HFFc6 (cell line): ENCODE data around the gene ONECUT2. TPM values are rescaled to one million over a fixed set of nuclear protein-coding genes. Genes with fewer than 3 reads are reported as not detected.

ENCODE experiments used
- DNase-seq: peaks from one replicate; pipeline ENCODE4 v3.0.0-alpha.2; 2018
- H3K27ac Mint-ChIP-seq: 2 replicates; pipeline ENCODE4 v1.8.0; 2020; ENCODE audit warnings: mild to moderate bottlenecking, mixed read lengths
- H3K27me3 Mint-ChIP-seq: 2 replicates; pipeline ENCODE4 v1.8.0; 2021; ENCODE audit warnings: mild to moderate bottlenecking, moderate library complexity, mixed read lengths; ENCODE audit not compliant: insufficient read depth
- H3K36me3 Mint-ChIP-seq: 2 replicates; pipeline ENCODE4 v1.8.0; 2021; ENCODE audit warnings: low read depth, mixed read lengths
- H3K4me1 Mint-ChIP-seq: 2 replicates; pipeline ENCODE4 v1.8.0; 2020; ENCODE audit warnings: low read depth, mixed read lengths
- H3K4me3 Mint-ChIP-seq: 2 replicates; pipeline ENCODE4 v1.8.0; 2020; ENCODE audit warnings: mild to moderate bottlenecking, moderate library complexity, mixed read lengths
- H3K9me3 Mint-ChIP-seq: 2 replicates; pipeline ENCODE4 v1.8.0; 2020; ENCODE audit warnings: mild to moderate bottlenecking, mixed read lengths
- total RNA-seq, 6 experiments: library from RNA; stranded (reverse); fragmentation: NEBNext Ultra II Directional; extraction: Animal tissue kit (Norgen Biotek cat#: 25700); gene quantifications; 2 replicates in 1 of 6; 3 replicates in 5 of 6; pipeline ENCODE4 v1.2.3, GENCODE V29; 2021
- TF ChIP-seq, protein P1 (sequence below): fragments of 200-600 bp; sonication (generic); IDR thresholded peaks from 2 replicates; pipeline ENCODE4 v1.5.0; 2021; ENCODE audit warnings: antibody characterized with exemption, mild to moderate bottlenecking

Gene ONECUT2
- total RNA-seq, 6 experiments from 2014 or later, result 0.10 to 0.40 (median 0.18) TPM

DNA sequence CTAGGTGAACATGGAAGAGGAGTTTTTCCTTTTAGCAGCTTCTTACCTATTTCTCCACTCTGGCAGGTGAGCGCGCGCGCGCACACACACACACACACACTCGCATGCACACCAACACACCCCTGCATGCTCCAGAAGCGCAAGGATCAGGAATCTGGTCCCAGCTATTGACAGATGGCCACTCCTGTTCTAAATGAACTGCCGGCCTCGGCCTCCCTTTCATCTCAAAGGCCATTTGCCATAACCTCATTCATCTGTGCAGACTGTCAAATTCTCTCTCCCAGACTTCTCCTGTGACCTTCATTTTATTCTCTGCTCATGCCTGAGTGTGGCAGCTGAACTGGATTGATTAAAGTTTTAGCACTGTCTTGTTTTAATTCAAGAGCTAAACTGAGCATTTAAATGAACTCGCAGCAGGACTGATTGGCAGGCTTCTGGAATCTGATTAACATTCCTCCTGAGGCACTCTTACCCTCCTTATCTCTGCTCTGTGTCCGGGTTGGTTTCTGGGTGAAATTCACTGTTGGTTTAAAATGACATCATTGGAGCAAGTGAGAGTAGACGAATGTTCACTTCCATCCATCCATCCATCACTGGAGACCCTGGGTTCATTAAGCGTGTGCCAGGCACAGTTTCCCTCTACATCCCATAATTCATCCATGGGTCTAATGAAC is 92.5 kb downstream of the ONECUT2 start:
- Mint-ChIP-seq H3K9me3 (peaks cover 3% of the 10 kb centered on the region; the same call in 1 of the 2 replicates), H3K27me3 (peaks cover 24% of the 10 kb centered on the region), H3K36me3 (no peaks in the 10 kb centered on the region), H3K27ac (no peak overlapping the region), H3K4me1 (peaks cover 2% of the 10 kb centered on the region), H3K4me3 (no peak overlapping the region)
- no peak for DNase-seq
- TF ChIP-seq, protein P1, sequence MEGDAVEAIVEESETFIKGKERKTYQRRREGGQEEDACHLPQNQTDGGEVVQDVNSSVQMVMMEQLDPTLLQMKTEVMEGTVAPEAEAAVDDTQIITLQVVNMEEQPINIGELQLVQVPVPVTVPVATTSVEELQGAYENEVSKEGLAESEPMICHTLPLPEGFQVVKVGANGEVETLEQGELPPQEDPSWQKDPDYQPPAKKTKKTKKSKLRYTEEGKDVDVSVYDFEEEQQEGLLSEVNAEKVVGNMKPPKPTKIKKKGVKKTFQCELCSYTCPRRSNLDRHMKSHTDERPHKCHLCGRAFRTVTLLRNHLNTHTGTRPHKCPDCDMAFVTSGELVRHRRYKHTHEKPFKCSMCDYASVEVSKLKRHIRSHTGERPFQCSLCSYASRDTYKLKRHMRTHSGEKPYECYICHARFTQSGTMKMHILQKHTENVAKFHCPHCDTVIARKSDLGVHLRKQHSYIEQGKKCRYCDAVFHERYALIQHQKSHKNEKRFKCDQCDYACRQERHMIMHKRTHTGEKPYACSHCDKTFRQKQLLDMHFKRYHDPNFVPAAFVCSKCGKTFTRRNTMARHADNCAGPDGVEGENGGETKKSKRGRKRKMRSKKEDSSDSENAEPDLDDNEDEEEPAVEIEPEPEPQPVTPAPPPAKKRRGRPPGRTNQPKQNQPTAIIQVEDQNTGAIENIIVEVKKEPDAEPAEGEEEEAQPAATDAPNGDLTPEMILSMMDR, result no peak

DNA sequence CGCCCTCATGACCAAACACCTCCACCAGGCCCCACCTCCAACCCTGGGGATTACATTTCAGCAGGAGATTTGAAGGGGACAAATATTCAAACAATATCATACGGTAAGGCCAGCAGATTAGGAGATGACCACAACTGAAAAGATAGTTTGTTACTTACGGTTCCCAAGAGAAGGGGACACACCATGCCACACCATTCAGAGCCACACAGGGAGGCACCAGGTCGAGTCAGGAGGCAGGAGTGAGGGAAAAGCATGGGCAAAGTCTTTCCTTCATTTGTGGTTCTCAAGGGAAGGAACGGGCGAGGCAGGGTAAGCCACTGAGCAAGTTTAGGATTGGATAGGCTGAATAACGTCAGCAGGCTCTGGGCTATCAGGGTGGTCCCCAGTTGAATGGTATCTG is 94.0 kb downstream of the ONECUT2 start:
- TF ChIP-seq, protein P1, result no peak
- Mint-ChIP-seq H3K4me3 (no peak overlapping the region), H3K9me3 (peaks cover 3% of the 10 kb centered on the region; the same call in 1 of the 2 replicates), H3K36me3 (no peaks in the 10 kb centered on the region), H3K27me3 (peaks cover 22% of the 10 kb centered on the region), H3K4me1 (peaks cover 16% of the 10 kb centered on the region), H3K27ac (no peak overlapping the region)
- DNase-seq, result no peak

DNA sequence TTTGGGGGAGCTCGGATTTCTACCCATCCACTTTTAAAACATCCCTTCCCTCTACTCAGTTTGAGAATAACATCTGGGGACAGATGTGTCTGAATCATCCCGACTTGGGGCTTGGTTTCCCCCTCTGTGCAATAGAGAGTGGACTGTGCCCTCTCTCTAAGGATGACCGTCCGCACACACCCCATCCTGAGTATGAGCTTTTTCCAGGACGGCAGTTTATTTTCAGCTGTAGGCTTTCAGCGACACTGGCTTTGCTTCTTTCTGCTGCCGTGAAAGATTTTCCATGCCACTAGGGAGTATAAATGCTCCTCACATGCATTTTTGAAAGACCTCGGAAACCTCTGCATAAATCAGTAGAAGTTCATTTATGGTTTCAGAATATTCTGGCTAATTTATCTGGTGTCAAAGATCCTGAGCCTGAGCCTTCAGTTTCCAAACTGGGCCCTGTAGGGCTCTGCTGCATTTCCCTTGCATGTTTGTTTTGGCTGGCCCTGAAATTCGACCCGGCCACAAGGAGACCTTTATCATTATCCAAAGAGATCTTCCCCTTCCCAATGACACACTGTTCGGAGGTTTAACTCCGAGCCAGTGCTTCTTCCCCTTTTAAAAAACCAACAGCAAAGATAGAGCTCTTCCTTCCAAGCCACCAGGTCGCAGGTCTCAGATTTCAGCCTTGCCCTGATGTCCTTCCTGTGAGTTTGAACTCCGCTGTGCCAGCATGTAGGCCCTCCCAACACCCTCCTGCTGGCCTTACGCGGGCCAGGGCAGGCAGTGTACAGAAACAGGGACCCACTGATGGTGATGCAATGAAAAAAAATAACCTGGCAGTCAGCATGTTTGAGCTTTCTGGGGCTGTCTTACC is 98.1 kb downstream of the ONECUT2 start:
- peaks cover 16% of the 10 kb centered on the region for H3K4me1 Mint-ChIP-seq
- TF ChIP-seq, protein P1, result no peak
- peaks cover 4% of the 10 kb centered on the region for H3K27me3 Mint-ChIP-seq
- H3K4me3 Mint-ChIP-seq, result peak overlapping the region; percentile 4; the same call in 1 of the 2 replicates
- no peaks in the 10 kb centered on the region for H3K9me3 Mint-ChIP-seq
- no peaks in the 10 kb centered on the region for H3K36me3 Mint-ChIP-seq
- peak overlapping the region; percentile 36; the same call in 1 of the 2 replicates for H3K27ac Mint-ChIP-seq
- peak; percentile 26 for DNase-seq

DNA sequence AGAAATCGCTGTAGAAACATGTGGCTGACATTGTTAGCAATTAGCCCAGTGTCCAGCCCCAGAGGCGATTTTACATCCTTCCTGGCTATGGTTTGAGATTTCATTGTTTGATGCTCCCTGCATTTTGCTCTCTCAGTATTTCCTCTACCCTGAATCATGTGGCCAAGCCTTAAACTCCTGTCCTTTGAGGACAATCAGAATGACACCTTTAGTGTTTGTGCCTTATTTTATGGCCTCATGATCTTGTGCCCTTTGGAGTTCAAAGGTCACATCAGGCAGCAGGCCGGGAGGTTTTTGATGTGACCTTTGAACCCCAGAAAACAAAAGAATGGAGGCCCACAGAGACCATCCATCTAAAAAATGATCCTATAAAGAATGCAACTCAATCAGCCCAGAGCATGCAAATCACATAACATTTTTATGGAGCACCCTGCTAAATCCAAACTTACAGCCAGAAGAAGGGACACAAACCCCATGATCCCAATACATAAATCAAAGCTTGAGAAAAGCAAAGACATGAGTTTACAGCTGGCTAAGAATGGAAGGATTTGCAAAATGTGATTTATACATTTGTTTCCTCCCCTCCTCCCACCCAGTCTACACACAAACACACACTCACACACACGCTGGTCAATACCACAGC is 98.8 kb downstream of the ONECUT2 start:
- no peak for DNase-seq
- Mint-ChIP-seq H3K27ac (peak overlapping the region; percentile 36; the same call in 1 of the 2 replicates), H3K27me3 (peaks cover 2% of the 10 kb centered on the region; the same call in 1 of the 2 replicates), H3K9me3 (no peaks in the 10 kb centered on the region), H3K4me3 (no peak overlapping the region), H3K36me3 (no peaks in the 10 kb centered on the region), H3K4me1 (peaks cover 23% of the 10 kb centered on the region)
- TF ChIP-seq, protein P1, result no peak

DNA sequence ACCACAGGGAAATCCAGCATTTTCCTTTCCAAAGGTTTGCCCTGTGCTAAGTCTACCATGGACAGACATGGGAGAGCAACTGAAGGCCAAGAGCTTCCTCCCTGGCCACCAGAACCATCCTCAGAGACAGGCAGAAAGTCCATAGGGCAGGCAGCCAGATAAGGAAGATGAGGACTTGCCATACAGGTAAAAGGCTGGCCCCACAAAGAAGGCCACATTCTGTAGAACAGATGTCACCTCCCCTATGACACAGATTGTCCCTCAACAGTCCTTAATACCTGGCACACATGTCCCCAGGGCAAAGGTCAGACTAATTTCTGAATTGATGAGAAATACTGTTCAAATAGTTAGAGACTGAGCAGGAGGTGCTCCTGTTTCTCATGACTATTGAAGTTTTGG is 99.3 kb downstream of the ONECUT2 start:
- no peak for DNase-seq
- no peaks in the 10 kb centered on the region for H3K9me3 Mint-ChIP-seq
- no peak overlapping the region for H3K27ac Mint-ChIP-seq
- no peaks in the 10 kb centered on the region; the same call in 1 of the 2 replicates for H3K27me3 Mint-ChIP-seq
- peaks cover 28% of the 10 kb centered on the region for H3K4me1 Mint-ChIP-seq
- no peaks in the 10 kb centered on the region for H3K36me3 Mint-ChIP-seq
- TF ChIP-seq, protein P1, result no peak
- no peak overlapping the region for H3K4me3 Mint-ChIP-seq
